ENCODE data around the gene SEBOX. TPM values are rescaled to one million over a fixed set of nuclear protein-coding genes. Genes with fewer than 3 reads are reported as not detected.
A peak's percentile ranks its signal among the peaks of the same experiment; 100 is the strongest.

Gene SEBOX
- polyA plus RNA-seq, 3 donors, result not detected

DNA sequence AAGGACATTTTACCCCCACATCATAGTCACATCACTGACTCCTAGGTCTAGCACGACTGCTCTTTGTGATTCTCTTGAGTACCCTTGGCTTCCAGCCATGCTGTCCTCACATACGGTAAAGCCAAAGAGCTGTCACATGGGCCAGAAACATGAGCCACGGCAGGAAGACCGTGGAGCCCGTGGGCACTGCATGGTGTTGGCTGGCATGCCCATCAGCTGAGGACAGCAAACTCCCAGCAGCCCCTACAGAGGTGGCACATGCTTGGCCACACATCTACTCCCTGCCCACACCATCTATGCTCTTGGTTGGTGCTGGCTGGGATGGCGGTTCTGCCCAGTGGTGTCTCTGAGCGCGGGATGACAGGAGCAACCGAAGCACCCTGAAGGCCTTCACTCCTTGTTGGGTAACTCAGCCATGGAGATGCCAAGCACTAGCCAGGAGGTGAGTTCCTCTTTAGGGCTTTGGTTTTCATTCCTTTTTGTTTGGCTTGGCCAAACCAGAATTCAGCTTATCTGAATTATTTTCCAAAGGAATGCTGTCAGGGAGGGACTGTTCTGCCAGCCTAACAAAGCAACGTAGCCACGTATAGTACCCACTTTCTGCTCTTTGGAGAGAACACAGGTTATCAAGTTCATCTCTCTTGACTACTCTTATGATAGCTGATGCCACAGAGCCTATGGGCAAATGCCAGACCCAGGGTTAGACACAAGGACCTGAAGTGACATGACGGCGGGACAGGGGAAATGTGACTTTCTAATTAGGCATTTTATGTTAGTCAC, 19.4 kb downstream of the SEBOX start:
- peaks cover 94 to 98% of the 10 kb centered on the region in 2 donors for H3K36me3 ChIP-seq (replicated peaks in 1 of 2; ENCODE audit: control insufficient read depth in 1 of 2, insufficient read depth in 2 of 2, low read length in 2 of 2)
- H3K36me3 Mint-ChIP-seq, result peaks cover 85 to 99% of the 10 kb centered on the region in 2 donors
- no peak overlapping the region for H3K27ac ChIP-seq (ENCODE audit: low read depth in 1 of 2, low read length in 2 of 2)
- no peak overlapping the region for H3K4me3 ChIP-seq (replicated peaks in 1 of 3; ENCODE audit: low read depth in 2 of 3, low read length in 3 of 3)
- intact Hi-C loops (cut with micrococcal nuclease), result no loop called here
- TF ChIP-seq, protein P1, sequence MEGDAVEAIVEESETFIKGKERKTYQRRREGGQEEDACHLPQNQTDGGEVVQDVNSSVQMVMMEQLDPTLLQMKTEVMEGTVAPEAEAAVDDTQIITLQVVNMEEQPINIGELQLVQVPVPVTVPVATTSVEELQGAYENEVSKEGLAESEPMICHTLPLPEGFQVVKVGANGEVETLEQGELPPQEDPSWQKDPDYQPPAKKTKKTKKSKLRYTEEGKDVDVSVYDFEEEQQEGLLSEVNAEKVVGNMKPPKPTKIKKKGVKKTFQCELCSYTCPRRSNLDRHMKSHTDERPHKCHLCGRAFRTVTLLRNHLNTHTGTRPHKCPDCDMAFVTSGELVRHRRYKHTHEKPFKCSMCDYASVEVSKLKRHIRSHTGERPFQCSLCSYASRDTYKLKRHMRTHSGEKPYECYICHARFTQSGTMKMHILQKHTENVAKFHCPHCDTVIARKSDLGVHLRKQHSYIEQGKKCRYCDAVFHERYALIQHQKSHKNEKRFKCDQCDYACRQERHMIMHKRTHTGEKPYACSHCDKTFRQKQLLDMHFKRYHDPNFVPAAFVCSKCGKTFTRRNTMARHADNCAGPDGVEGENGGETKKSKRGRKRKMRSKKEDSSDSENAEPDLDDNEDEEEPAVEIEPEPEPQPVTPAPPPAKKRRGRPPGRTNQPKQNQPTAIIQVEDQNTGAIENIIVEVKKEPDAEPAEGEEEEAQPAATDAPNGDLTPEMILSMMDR (IDR thresholded peaks at IDR 0.05), result no peak
- H3K27ac Mint-ChIP-seq, result peak overlapping the region in 2 of 7 donors; percentile 57 to 58
- no peaks in the 10 kb centered on the region for H3K4me1 Mint-ChIP-seq
- H3K9ac ChIP-seq (ENCODE audit: insufficient read depth, low read length, poor library complexity, severe bottlenecking), result no peak overlapping the region
- H3K4me3 Mint-ChIP-seq, result no peak overlapping the region
- H3K9me3 ChIP-seq (replicated peaks in 1 of 2; ENCODE audit: control insufficient read depth in 1 of 2, insufficient read depth in 1 of 2, low read length in 2 of 2), result no peaks in the 10 kb centered on the region
- no peaks in the 10 kb centered on the region for H3K27me3 ChIP-seq (ENCODE audit: control insufficient read depth in 2 of 2, insufficient read depth in 2 of 2, low read length in 2 of 2)
- no peaks in the 10 kb centered on the region for H3K79me2 ChIP-seq (ENCODE audit: insufficient read depth, low read length)
- H3K9me3 Mint-ChIP-seq, result no peaks in the 10 kb centered on the region
- no peak overlapping the region for H3K4me2 ChIP-seq (replicated peaks; ENCODE audit: extremely low read depth, low read length, poor library complexity, severe bottlenecking)
- 92% methylated on average over 7 of the region's 13 CpGs for whole genome bisulfite sequencing (ENCODE audit: insufficient coverage)
- no peak overlapping the region for H2AFZ ChIP-seq (ENCODE audit: insufficient read depth, low read depth, low read length, poor library complexity, severe bottlenecking)
- H3K27me3 Mint-ChIP-seq (ENCODE audit: low read depth in 3 of 3), result peaks cover 0 to under 1% (median 0%) of the 10 kb centered on the region in 3 donors
- no peaks in the 10 kb centered on the region for H3K4me1 ChIP-seq (ENCODE audit: control insufficient read depth in 1 of 2, insufficient read depth in 2 of 2, low read length in 2 of 2)
- no peaks in the 10 kb centered on the region for H4K20me1 ChIP-seq (ENCODE audit: insufficient read depth, low read length)
- DNase-seq, result no peak

DNA sequence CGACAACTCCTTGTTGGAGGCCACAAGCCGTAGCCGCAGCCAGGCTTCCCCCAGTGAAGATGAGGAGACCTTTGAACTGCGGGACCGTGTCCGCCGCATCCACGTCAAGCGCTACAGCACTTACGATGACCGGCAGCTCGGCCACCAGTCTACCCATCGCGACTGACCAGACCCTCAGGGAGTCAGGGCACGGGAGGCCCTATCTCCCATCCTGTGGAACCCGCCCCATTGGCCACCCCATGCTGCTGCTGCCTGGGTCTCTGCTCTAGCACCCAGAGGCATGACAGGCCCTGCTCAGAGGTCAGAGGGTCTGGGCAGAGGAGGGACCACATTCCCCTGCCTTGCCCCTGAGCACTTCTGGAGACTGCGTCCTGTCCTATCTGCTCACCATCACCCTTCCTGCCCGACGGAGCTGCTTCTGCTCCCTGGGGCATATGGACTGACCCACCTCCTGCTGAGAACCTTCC, 20.5 kb downstream of the SEBOX start:
- intact Hi-C loops (cut with micrococcal nuclease), result no loop called here
- no peak overlapping the region for H2AFZ ChIP-seq (ENCODE audit: insufficient read depth, low read depth, low read length, poor library complexity, severe bottlenecking)
- no peak overlapping the region for H3K9ac ChIP-seq (ENCODE audit: insufficient read depth, low read length, poor library complexity, severe bottlenecking)
- no peaks in the 10 kb centered on the region for H3K27me3 ChIP-seq (ENCODE audit: control insufficient read depth in 2 of 2, insufficient read depth in 2 of 2, low read length in 2 of 2)
- no peaks in the 10 kb centered on the region for H3K79me2 ChIP-seq (ENCODE audit: insufficient read depth, low read length)
- H3K4me3 ChIP-seq (replicated peaks in 1 of 3; ENCODE audit: low read depth in 2 of 3, low read length in 3 of 3), result no peak overlapping the region
- H3K4me1 ChIP-seq (ENCODE audit: control insufficient read depth in 1 of 2, insufficient read depth in 2 of 2, low read length in 2 of 2), result no peaks in the 10 kb centered on the region
- Mint-ChIP-seq H3K4me3 (no peak overlapping the region), H3K27me3 (ENCODE audit: low read depth in 3 of 3) (peaks cover 0 to 2% (median 0%) of the 10 kb centered on the region in 3 donors), H3K4me1 (no peaks in the 10 kb centered on the region), H3K9me3 (no peaks in the 10 kb centered on the region), H3K36me3 (peaks cover 87 to 98% of the 10 kb centered on the region in 2 donors), H3K27ac (peak overlapping the region in 1 of 7 donors; percentile 47)
- H3K36me3 ChIP-seq (replicated peaks in 1 of 2; ENCODE audit: control insufficient read depth in 1 of 2, insufficient read depth in 2 of 2, low read length in 2 of 2), result peaks cover 90 to 98% of the 10 kb centered on the region in 2 donors
- no peaks in the 10 kb centered on the region for H3K9me3 ChIP-seq (replicated peaks in 1 of 2; ENCODE audit: control insufficient read depth in 1 of 2, insufficient read depth in 1 of 2, low read length in 2 of 2)
- TF ChIP-seq, protein P1 (IDR thresholded peaks at IDR 0.05), result no peak
- peaks cover 4% of the 10 kb centered on the region for H4K20me1 ChIP-seq (ENCODE audit: insufficient read depth, low read length)
- no peak overlapping the region for H3K27ac ChIP-seq (ENCODE audit: low read depth in 1 of 2, low read length in 2 of 2)
- no peak for DNase-seq
- 97% methylated on average over 17 of the region's 19 CpGs for WGBS (ENCODE audit: insufficient coverage)
- H3K4me2 ChIP-seq (replicated peaks; ENCODE audit: extremely low read depth, low read length, poor library complexity, severe bottlenecking), result no peak overlapping the region

Measured in CD14-positive monocyte (primary cell).